K562 (cell line): Measurements from ENCODE around the gene RANBP6. TPM values are rescaled to one million over a fixed set of nuclear protein-coding genes. Genes with fewer than 3 reads are reported as not detected.

Experiments
- ATAC-seq: fragments of 200-7000 bp; cut with Tn5 transposase; 3 replicates; pipeline ENCODE4 v1.9.1; 2020; ENCODE audit warnings: moderate library complexity
- BruUV-seq: library from RNA; stranded (reverse); fragments of 400-500 nt; replicated peaks from 2 replicates; lab custom pipeline; 2021; lab: Mats Ljungman, UMichigan
- CTCF ChIA-PET: fragments of 300-600 bp; formaldehyde crosslinking; extraction: SDS; loops from one replicate; lab custom pipeline; 2021; ENCODE audit warnings: low intra/inter-chr PET ratio; lab: Yijun Ruan, JAX
- POLR2A ChIA-PET: fragments of 300-600, 350-650 bp; sonication (Branson Sonifier 250); formaldehyde crosslinking; extraction: SDS; loops from one replicate; lab custom pipeline; 2021; ENCODE audit warnings: antibody characterized with exemption, inconsistent platforms; lab: Yijun Ruan, JAX
- DNase-seq, 4 experiments: peaks; one replicate each; pipeline versions ENCODE4 v3.0.0 to v3.0.0-alpha.2; 2011 to 2018; ENCODE audit warnings: low spot score in 3 of 4, mixed read lengths in 3 of 4; ENCODE audit errors: extremely low read depth in 1 of 4
- FAIRE-seq: peaks from 2 replicates; lab custom pipeline; 2011; peaks lifted over from hg19 to GRCh38; lab: Jason Lieb, UNC
- H2AFZ ChIP-seq: 2 replicates; pipeline ENCODE4 v1.6.0; 2011; ENCODE audit warnings: low read depth, low read length, control low read depth, inconsistent platforms
- H3K27ac ChIP-seq: fragments of 200-600 bp; 3 replicates; pipeline ENCODE4 v1.8.0; 2011; ENCODE audit warnings: low read depth, mild to moderate bottlenecking, control low read depth, inconsistent platforms, low read length, moderate library complexity, mixed read lengths; ENCODE audit errors: extremely low read depth
- H3K27me3 ChIP-seq, 2 experiments: fragments of 300-600 bp in 1 of 2; 2 replicates in 1 of 2; 3 replicates in 1 of 2; pipeline versions ENCODE4 v1.6.0 to v1.8.0; 2011; ENCODE audit warnings: inconsistent platforms in 2 of 2, low read length in 2 of 2, mild to moderate bottlenecking in 1 of 2, mixed read lengths in 1 of 2, moderate library complexity in 1 of 2; ENCODE audit not compliant: control insufficient read depth in 2 of 2, insufficient read depth in 2 of 2
- H3K36me3 ChIP-seq: fragments of 300-600 bp; 3 replicates; pipeline ENCODE4 v1.8.0; 2011; ENCODE audit warnings: mild to moderate bottlenecking, low read length, inconsistent platforms; ENCODE audit not compliant: control insufficient read depth, insufficient read depth
- H3K4me1 ChIP-seq, 2 experiments: fragments of 200-600 bp in 1 of 2; replicated peaks in 1 of 2; 2 replicates in 1 of 2; 3 replicates in 1 of 2; pipeline versions ENCODE4 v1.5.1 to v1.8.0; 2011; ENCODE audit warnings: inconsistent platforms in 2 of 2, low read length in 2 of 2, mild to moderate bottlenecking in 1 of 2, mixed read lengths in 1 of 2, moderate library complexity in 1 of 2; ENCODE audit not compliant: control insufficient read depth in 2 of 2, insufficient read depth in 2 of 2
- H3K4me2 ChIP-seq: 2 replicates; pipeline ENCODE4 v1.6.1; 2011; ENCODE audit warnings: low read length, control low read depth, inconsistent platforms, mixed read lengths; ENCODE audit not compliant: insufficient read depth
- H3K4me3 ChIP-seq: fragments of 200-600 bp; sonication (generic), shearing (Covaris generic); 2 replicates; pipeline ENCODE4 v1.5.1; 2016; ENCODE audit warnings: control low read depth, inconsistent platforms
- H3K79me2 ChIP-seq: fragments of 200-600 bp; 3 replicates; pipeline ENCODE4 v1.8.0; 2011; ENCODE audit warnings: low read length, inconsistent platforms; ENCODE audit not compliant: control insufficient read depth, insufficient read depth
- H3K9ac ChIP-seq, 2 experiments: 2 replicates each; pipeline versions ENCODE4 v1.6.0 to v1.6.1; 2011; ENCODE audit warnings: low read depth in 2 of 2, low read length in 2 of 2, control low read depth in 1 of 2, inconsistent platforms in 1 of 2, mild to moderate bottlenecking in 1 of 2, mixed read lengths in 1 of 2; ENCODE audit not compliant: insufficient read depth in 1 of 2
- H3K9me1 ChIP-seq: one replicate; pipeline ENCODE4 v1.6.0; 2011; ENCODE audit warnings: inconsistent platforms, mild to moderate bottlenecking, low read length, moderate library complexity; ENCODE audit not compliant: control insufficient read depth, insufficient read depth
- H3K9me3 ChIP-seq: replicated peaks from 2 replicates; pipeline ENCODE4 v1.5.1; 2011; ENCODE audit warnings: low read depth, low read length, inconsistent platforms; ENCODE audit not compliant: control insufficient read depth, insufficient read depth
- H4K20me1 ChIP-seq: replicated peaks from 2 replicates; pipeline ENCODE4 v1.6.1; 2011; ENCODE audit warnings: low read length, inconsistent platforms, mixed read lengths; ENCODE audit not compliant: control insufficient read depth, insufficient read depth
- BCL6 ChIP-seq: fragments of 250-450 bp; sonication (Bioruptor Pico); IDR thresholded peaks from 2 replicates; pipeline ENCODE4 v1.4.0; 2020
- CEBPZ ChIP-seq: fragments of 150-350 bp; IDR thresholded peaks from 2 replicates; pipeline ENCODE4 v1.6.1; 2014; ENCODE audit warnings: low read depth, mild to moderate bottlenecking, low read length, borderline replicate concordance
- FOXK1 ChIP-seq: sonication (generic); formaldehyde crosslinking; IDR thresholded peaks from 2 replicates; pipeline ENCODE4 v1.8.0; 2022; ENCODE audit warnings: missing genetic modification reagents, mild to moderate bottlenecking, borderline replicate concordance
- GTF3C2 ChIP-seq: IDR thresholded peaks from 3 replicates; pipeline ENCODE4 v1.6.1; 2011; ENCODE audit warnings: borderline replicate concordance, mild to moderate bottlenecking, moderate library complexity; ENCODE audit not compliant: insufficient read length; ENCODE audit errors: extremely low read depth
- NR3C1 ChIP-seq: sonication (generic); formaldehyde crosslinking; IDR thresholded peaks from 2 replicates; pipeline ENCODE4 v1.8.1; 2022; ENCODE audit warnings: missing genetic modification reagents
- ZBTB8A ChIP-seq: fragments of 450-650 bp; IDR thresholded peaks from 2 replicates; pipeline ENCODE4 v1.6.1; 2018; ENCODE audit warnings: mild to moderate bottlenecking, moderate library complexity; ENCODE audit not compliant: partially characterized antibody
- ZFX ChIP-seq: sonication (generic); formaldehyde crosslinking; IDR thresholded peaks from 2 replicates; pipeline ENCODE4 v1.8.0; 2022; ENCODE audit warnings: mild to moderate bottlenecking, missing genetic modification reagents, moderate library complexity
- ZNF75A ChIP-seq: fragments of 450-650 bp; formaldehyde crosslinking; IDR thresholded peaks from 2 replicates; pipeline ENCODE4 v1.4.0; 2020; ENCODE audit warnings: mild to moderate bottlenecking
- WGBS: fragments of 100-300 bp; shearing (Covaris generic); methylation state at CpG from one replicate; pipeline ENCODE4 v1.1.6; 2016; ENCODE audit warnings: low coverage, mixed read lengths; ENCODE audit not compliant: insufficient coverage; ENCODE audit errors: missing lambda C conversion rate; 5-methylcytosine and 5-hydroxymethylcytosine counted together
- in situ Hi-C: fragments of 300-500 bp; cut with MboI; formaldehyde crosslinking; loops from 4 replicates; pipeline ENCODE4 v1.15.0; 2018; ENCODE audit warnings: inconsistent platforms, mixed read lengths
- intact Hi-C: fragments of 100-400 bp; cut with micrococcal nuclease; formaldehyde crosslinking; loops from 2 replicates; pipeline ENCODE4 v1.14.2; 2022
- polyA plus RNA-seq, 8 experiments: library from polyadenylated mRNA; depleted of rRNA in 4 of 8; stranded (reverse) in 5 of 8; unstranded in 3 of 8; fragments of >200 nt; fragmentation: Nextera tagmentation in 2 of 8; fragmentation: Illumina TruSeq in 1 of 8; extraction: Ambion mirVana in 2 of 8; extraction: Trizol in 1 of 8; gene quantifications; 2 replicates each; pipeline versions ENCODE4 v1.2.1 to v1.2.3, GENCODE V29; 2011 to 2014; ENCODE audit warnings: inconsistent platforms in 1 of 8, missing spikeins in 1 of 8
- total RNA-seq, 7 experiments: library from RNA; depleted of rRNA in 6 of 7; stranded (reverse); fragments of >200 nt in 6 of 7; fragmentation: Illumina TruSeq in 2 of 7; extraction: Trizol in 2 of 7; gene quantifications; 2 replicates each; pipeline versions ENCODE4 v1.2.1 to v1.2.3, GENCODE V29; 2011 to 2021; ENCODE audit warnings: low replicate concordance in 1 of 7

RANBP6 gene
- total and polyA plus RNA-seq, 9 of the 15 experiments (the other 6 are each of a cell fraction or from before 2014, with no cell fraction given), result 10.4 to 19.9 (median 11.5) TPM

- Histone ChIP-seq H2AFZ (no peak overlapping the region), H3K36me3 (no peaks in the 10 kb centered on the region), H4K20me1 (no peaks in the 10 kb centered on the region)
- no peak for ATAC-seq
- CTCF ChIA-PET, result no interaction called here
- in situ Hi-C loops, result no loop called here
- TF ChIP-seq NR3C1 (CRISPR knock-in tag) (no peak), BCL6 (no peak), ZBTB8A (no peak), ZFX (CRISPR knock-in tag) (no peak), GTF3C2 (no peak), CEBPZ (no peak), FOXK1 (CRISPR knock-in tag) (no peak), ZNF75A (no peak)
- TF ChIP-seq, all 486 proteins: peak for 0
- Histone ChIP-seq H3K27ac (no peak overlapping the region), H3K9me1 (no peaks in the 10 kb centered on the region), H3K9ac (no peak overlapping the region), H3K4me3 (no peak overlapping the region), H3K4me1 (peaks cover 0 to 3% of the 10 kb centered on the region in 2 experiments; a peak in 2 of 5 replicates), H3K4me2 (no peak overlapping the region), H3K9me3 (no peaks in the 10 kb centered on the region), H3K27me3 (no peaks in the 10 kb centered on the region), H3K79me2 (no peaks in the 10 kb centered on the region)
- BruUV-seq, result no TSS peak
- FAIRE-seq, result no peak
- DNase-seq, result no peak
- intact Hi-C loops, result no loop called here
- WGBS, result 74% methylated on average over 2 of the region's 2 CpGs
- POLR2A ChIA-PET, result no interaction called here
Measured at GRCh38 chr9:5976674-5977397, 38.6 kb downstream of the RANBP6 start.
